Astrocyte of the spinal cord (primary cell): ENCODE data around the gene FRMPD4.

ENCODE experiments used
- DNase-seq: peaks from one replicate; pipeline ENCODE4 v3.0.0; 2011; ENCODE audit warnings: low read depth, low spot score
- H3K4me3 ChIP-seq: 2 replicates; pipeline ENCODE4 v1.5.1; 2011; ENCODE audit warnings: low read depth, mild to moderate bottlenecking, low read length, moderate library complexity
- in situ Hi-C: cut with HindIII; loops from 2 replicates; pipeline ENCODE4 v1.10.0; 2017; ENCODE audit warnings: low sequenced_read_pairs
- TF ChIP-seq, protein P1 (sequence below): IDR thresholded peaks from 2 replicates; pipeline ENCODE4 v1.5.1; 2012; ENCODE audit warnings: low read depth, mild to moderate bottlenecking, low read length, inconsistent platforms

FRMPD4 gene

DNA sequence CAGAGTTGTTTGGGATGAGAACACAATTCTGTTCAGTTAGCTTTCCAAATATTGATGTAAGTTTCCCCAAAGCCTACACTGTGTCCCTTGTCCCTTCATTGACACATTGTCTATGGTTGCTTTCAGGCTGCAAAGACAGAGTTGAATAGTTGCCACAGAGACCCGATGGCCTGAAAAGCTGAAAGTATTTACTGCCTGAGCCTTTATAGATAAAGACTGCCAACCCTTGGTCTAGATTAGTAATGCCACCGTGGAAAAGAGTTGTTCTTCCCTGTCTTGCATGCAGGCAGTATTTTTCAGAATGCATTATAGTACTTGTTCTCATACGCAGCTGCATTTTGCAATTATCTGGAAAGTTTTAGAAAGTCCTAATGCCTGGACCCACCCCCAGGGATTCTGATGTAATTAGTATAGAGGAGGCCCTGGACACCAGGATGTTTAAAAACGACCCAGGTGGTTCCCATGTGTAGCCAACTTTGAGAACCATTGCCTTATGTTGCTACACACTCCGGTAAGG, 180.8 kb downstream of the FRMPD4 start:
- in situ Hi-C loops, result no loop called here
- TF ChIP-seq, protein P1, sequence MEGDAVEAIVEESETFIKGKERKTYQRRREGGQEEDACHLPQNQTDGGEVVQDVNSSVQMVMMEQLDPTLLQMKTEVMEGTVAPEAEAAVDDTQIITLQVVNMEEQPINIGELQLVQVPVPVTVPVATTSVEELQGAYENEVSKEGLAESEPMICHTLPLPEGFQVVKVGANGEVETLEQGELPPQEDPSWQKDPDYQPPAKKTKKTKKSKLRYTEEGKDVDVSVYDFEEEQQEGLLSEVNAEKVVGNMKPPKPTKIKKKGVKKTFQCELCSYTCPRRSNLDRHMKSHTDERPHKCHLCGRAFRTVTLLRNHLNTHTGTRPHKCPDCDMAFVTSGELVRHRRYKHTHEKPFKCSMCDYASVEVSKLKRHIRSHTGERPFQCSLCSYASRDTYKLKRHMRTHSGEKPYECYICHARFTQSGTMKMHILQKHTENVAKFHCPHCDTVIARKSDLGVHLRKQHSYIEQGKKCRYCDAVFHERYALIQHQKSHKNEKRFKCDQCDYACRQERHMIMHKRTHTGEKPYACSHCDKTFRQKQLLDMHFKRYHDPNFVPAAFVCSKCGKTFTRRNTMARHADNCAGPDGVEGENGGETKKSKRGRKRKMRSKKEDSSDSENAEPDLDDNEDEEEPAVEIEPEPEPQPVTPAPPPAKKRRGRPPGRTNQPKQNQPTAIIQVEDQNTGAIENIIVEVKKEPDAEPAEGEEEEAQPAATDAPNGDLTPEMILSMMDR, result no peak
- H3K4me3 ChIP-seq, result no peak overlapping the region
- DNase-seq, result no peak

DNA sequence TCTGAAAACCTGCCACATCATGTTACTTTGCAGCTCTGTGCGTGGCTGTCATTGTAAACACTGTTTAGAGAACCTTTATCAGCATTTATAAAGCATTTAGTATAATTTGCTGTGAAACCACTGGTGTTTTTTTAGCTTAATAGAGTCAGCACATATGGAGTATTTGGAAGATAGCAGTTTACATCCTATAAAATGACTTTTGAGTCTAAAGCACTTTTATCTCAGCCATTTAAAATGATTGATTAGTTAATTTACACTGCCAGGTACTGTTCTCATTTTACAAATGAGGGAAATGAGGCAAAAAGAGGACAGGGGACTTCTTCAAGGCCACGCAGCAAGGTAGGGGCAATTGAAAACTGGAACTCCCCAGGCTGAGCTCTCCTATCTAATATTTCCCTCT, 181.7 kb downstream of the FRMPD4 start:
- no peak for DNase-seq
- TF ChIP-seq, protein P1, result no peak
- in situ Hi-C loops, result no loop called here
- no peak overlapping the region for H3K4me3 ChIP-seq

DNA sequence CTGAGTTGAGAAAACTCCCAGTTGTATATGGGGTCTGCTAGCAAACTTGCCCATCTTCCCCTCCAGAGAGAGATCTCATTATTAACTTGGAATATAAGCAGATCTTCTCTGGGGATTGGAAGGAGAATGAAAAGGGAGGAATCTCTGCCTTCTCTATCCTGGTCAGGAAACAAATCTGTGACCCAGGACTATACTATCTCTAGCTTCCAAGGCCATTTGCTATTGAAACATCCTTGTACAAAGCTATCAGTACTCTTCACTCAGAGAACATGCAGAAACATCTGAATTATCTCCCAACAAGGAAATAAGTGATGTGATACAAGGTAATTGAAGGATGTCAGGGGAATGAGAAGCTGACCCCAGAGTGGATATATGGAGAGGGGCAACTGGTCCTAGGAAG, 183.8 kb downstream of the FRMPD4 start:
- TF ChIP-seq, protein P1, result no peak
- no peak for DNase-seq
- in situ Hi-C loops, result no loop called here
- no peak overlapping the region for H3K4me3 ChIP-seq

DNA sequence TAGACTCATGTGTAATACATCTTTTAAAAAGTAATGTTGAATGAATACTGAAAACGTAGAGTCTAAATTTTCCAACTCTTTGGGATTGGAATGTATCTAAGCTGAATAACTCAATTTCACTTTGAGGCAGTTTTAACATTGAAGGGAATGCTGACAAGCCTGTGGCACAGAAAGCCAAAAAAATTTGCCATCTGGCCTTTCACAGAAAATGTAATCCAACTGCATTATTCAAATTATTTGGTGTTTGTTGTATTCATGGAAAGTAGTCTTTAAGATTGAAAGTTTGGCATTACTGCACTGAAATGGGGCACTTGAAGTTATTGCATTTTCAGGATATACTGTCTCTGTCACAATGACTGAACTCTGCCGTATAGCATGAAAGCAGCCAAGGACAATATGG, 186.9 kb downstream of the FRMPD4 start:
- TF ChIP-seq, protein P1, result no peak
- in situ Hi-C loops, result no loop called here
- no peak for DNase-seq
- no peak overlapping the region for H3K4me3 ChIP-seq

DNA sequence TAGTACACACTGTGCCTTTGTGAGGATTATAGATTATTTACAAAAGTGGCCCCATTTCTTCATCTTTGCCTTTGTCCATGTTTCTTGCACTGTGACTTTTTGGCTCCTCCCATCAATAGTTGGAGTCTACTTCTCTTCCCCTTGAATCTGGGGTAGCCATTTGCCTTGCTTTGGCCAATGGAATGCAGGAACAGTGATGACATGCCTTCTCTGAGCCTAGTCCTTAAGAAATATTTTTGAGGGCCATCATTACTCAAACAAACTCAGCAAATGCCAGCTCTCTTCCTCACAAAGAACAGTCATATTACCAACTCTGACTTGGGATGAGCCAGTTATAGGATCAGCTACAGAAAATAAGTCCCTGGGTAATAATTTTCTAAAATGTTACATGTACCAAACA, 189.6 kb downstream of the FRMPD4 start:
- in situ Hi-C loops, result no loop called here
- TF ChIP-seq, protein P1, result no peak
- DNase-seq, result no peak
- no peak overlapping the region for H3K4me3 ChIP-seq

DNA sequence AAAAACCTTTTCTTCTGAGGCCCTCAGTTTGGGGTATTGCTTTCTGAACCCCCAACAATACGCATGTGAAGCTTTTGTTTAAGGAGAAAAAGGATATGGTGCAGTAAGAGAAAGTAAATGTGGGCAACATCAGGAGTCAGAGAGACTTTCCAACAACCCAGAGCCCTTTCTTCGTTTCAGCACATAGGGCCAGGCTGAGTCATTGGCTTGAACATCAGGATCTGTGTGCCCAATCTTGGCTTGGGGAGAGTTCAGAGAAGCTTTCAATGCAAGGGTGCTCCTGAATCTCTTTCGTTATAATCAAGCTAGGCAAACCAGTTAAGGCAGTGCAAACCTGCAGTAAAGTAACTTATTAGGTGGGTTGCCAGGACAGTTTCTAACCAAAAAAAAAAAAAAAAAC, 191.2 kb downstream of the FRMPD4 start:
- in situ Hi-C loops, result no loop called here
- no peak for DNase-seq
- TF ChIP-seq, protein P1, result no peak
- no peak overlapping the region for H3K4me3 ChIP-seq

DNA sequence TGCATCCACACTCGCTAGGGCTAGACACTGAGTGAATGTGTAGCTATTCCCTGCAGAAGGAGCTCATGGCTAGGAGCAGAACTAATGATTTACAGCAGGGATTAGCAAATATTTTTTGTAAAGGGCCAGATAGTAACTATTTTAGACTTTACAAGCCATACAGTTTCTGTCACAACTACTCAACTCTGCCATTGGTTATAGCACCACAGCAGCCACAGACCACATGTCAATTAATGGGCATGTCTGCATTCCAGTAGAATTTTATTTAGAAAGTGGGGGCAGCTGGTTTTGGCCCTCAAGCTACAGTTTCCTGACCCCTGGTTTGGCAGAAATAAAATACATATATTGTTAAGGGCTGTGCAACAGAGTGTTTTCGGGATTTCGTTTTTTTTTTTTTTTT, 192.6 kb downstream of the FRMPD4 start:
- TF ChIP-seq, protein P1, result no peak
- H3K4me3 ChIP-seq, result no peak overlapping the region
- in situ Hi-C loops, result no loop called here
- no peak for DNase-seq
